Activated gamma-delta T cell treated with anti-CD3 and anti-CD28 coated beads, Interleukin-2, amount 50 U/mL, for 16 hours (primary cell): ENCODE data around the gene PSMF1.

Experiments used
- DNase-seq: peaks from one replicate; pipeline ENCODE4 v3.0.0-alpha.2; 2020; ENCODE audit warnings: low read depth

The PSMF1 gene

GRCh38 chr20:1164871-1165270 is 46.5 kb downstream of the PSMF1 start:
- no peak for DNase-seq

- no peak for DNase-seq
Measured at GRCh38 chr20:1165521-1165920, 47.1 kb downstream of the PSMF1 start.

- no peak for DNase-seq
Measured at GRCh38 chr20:1165941-1166340, 47.5 kb downstream of the PSMF1 start.

GRCh38 chr20:1166948-1167720 is 48.7 kb downstream of the PSMF1 start:
- no peak for DNase-seq

- no peak for DNase-seq
Measured at GRCh38 chr20:1169224-1169623, 50.8 kb downstream of the PSMF1 start.

- no peak for DNase-seq
Measured at GRCh38 chr20:1171461-1172093, 53.2 kb downstream of the PSMF1 start.

- no peak for DNase-seq
Measured at GRCh38 chr20:1173698-1174097, 55.3 kb downstream of the PSMF1 start.

- no peak for DNase-seq
Measured at GRCh38 chr20:1174787-1175186, 56.4 kb downstream of the PSMF1 start.

- DNase-seq = no peak
Measured at GRCh38 chr20:1177680-1178079, 59.3 kb downstream of the PSMF1 start.

- DNase-seq = no peak
Measured at GRCh38 chr20:1178103-1178502, 59.7 kb downstream of the PSMF1 start.

- DNase-seq = no peak
Measured at GRCh38 chr20:1178623-1179022, 60.2 kb downstream of the PSMF1 start.

GRCh38 chr20:1180949-1181348 is 62.5 kb downstream of the PSMF1 start:
- no peak for DNase-seq

- no peak for DNase-seq
Measured at GRCh38 chr20:1182106-1182505, 63.7 kb downstream of the PSMF1 start.

- no peak for DNase-seq
Measured at GRCh38 chr20:1183153-1183552, 64.8 kb downstream of the PSMF1 start.

- no peak for DNase-seq
Measured at GRCh38 chr20:1184260-1184637, 65.8 kb downstream of the PSMF1 start.

GRCh38 chr20:1184638-1185315 is 66.4 kb downstream of the PSMF1 start, which contains the start of gene TMEM74B:
TSS of gene TMEM74B (minus strand) at chr20:1184981. CDS start at chr20:1183801, 1,180 bp downstream.
- DNase-seq = no peak

GRCh38 chr20:1185316-1185741 is 66.9 kb downstream of the PSMF1 start:
- no peak for DNase-seq

GRCh38 chr20:1185790-1186334 is 67.5 kb downstream of the PSMF1 start:
- DNase-seq = no peak

GRCh38 chr20:1186367-1186991 is 68.1 kb downstream of the PSMF1 start:
- no peak for DNase-seq

- no peak for DNase-seq
Measured at GRCh38 chr20:1187605-1188171, 69.3 kb downstream of the PSMF1 start.

- DNase-seq = no peak
Measured at GRCh38 chr20:1188347-1188746, 69.9 kb downstream of the PSMF1 start.

- DNase-seq = no peak
Measured at GRCh38 chr20:1189827-1190226, 71.4 kb downstream of the PSMF1 start.
